ENCODE data around the gene TPGS1.

TPGS1 gene

GRCh38 chr19:555474-555808 lies 48.1 kb downstream of the TPGS1 start:
- H3K4me1 Mint-ChIP-seq, result peaks cover 32% of the 10 kb centered on the region
- TF ChIP-seq CTCF (IDR thresholded peaks at IDR 0.05), result no peak
- H3K36me3 Mint-ChIP-seq (ENCODE audit: low read depth), result peaks cover 8% of the 10 kb centered on the region
- peaks cover 11% of the 10 kb centered on the region for H3K27me3 Mint-ChIP-seq (ENCODE audit: low read depth, poor library complexity)
- DNase-seq, result no peak
- H3K27ac Mint-ChIP-seq, result no peak overlapping the region
- H3K9me3 Mint-ChIP-seq, result peaks cover 7% of the 10 kb centered on the region
- no peak overlapping the region for H3K4me3 Mint-ChIP-seq

GRCh38 chr19:556611-557382 lies 49.5 kb downstream of the TPGS1 start:
- no peak for TF ChIP-seq CTCF (IDR thresholded peaks at IDR 0.05)
- peaks cover 16% of the 10 kb centered on the region for H3K9me3 Mint-ChIP-seq
- H3K27ac Mint-ChIP-seq, result no peak overlapping the region
- H3K36me3 Mint-ChIP-seq (ENCODE audit: low read depth), result peaks cover 19% of the 10 kb centered on the region
- H3K4me1 Mint-ChIP-seq, result peaks cover 24% of the 10 kb centered on the region
- no peak overlapping the region for H3K4me3 Mint-ChIP-seq
- H3K27me3 Mint-ChIP-seq (ENCODE audit: low read depth, poor library complexity), result peaks cover 11% of the 10 kb centered on the region
- no peak for DNase-seq

GRCh38 chr19:558770-559439 lies 51.6 kb downstream of the TPGS1 start:
- H3K27me3 Mint-ChIP-seq (ENCODE audit: low read depth, poor library complexity), result peaks cover 15% of the 10 kb centered on the region
- H3K27ac Mint-ChIP-seq, result peak overlapping the region; percentile 98
- H3K36me3 Mint-ChIP-seq (ENCODE audit: low read depth), result peaks cover 35% of the 10 kb centered on the region
- peak overlapping the region; percentile 44 for H3K4me3 Mint-ChIP-seq
- H3K4me1 Mint-ChIP-seq, result peaks cover 23% of the 10 kb centered on the region
- DNase-seq, result no peak
- H3K9me3 Mint-ChIP-seq, result peaks cover 32% of the 10 kb centered on the region
- no peak for TF ChIP-seq CTCF (IDR thresholded peaks at IDR 0.05)

GRCh38 chr19:560121-560520 lies 52.8 kb downstream of the TPGS1 start:
- no peak overlapping the region for H3K4me3 Mint-ChIP-seq
- H3K9me3 Mint-ChIP-seq, result peaks cover 32% of the 10 kb centered on the region
- TF ChIP-seq CTCF (IDR thresholded peaks at IDR 0.05), result no peak
- peak overlapping the region; percentile 99 for H3K27ac Mint-ChIP-seq
- peaks cover 12% of the 10 kb centered on the region for H3K27me3 Mint-ChIP-seq (ENCODE audit: low read depth, poor library complexity)
- peaks cover 35% of the 10 kb centered on the region for H3K36me3 Mint-ChIP-seq (ENCODE audit: low read depth)
- DNase-seq, result no peak
- H3K4me1 Mint-ChIP-seq, result peaks cover 23% of the 10 kb centered on the region

GRCh38 chr19:566403-566802 lies 59.1 kb downstream of the TPGS1 start:
- Mint-ChIP-seq H3K27me3 (ENCODE audit: low read depth, poor library complexity) (peaks cover 7% of the 10 kb centered on the region), H3K36me3 (ENCODE audit: low read depth) (peaks cover 44% of the 10 kb centered on the region), H3K27ac (peak overlapping the region; percentile 97), H3K9me3 (peaks cover 43% of the 10 kb centered on the region), H3K4me1 (peaks cover 30% of the 10 kb centered on the region), H3K4me3 (peak overlapping the region; percentile 67)
- TF ChIP-seq CTCF (IDR thresholded peaks at IDR 0.05), result no peak
- DNase-seq, result no peak
